Ascending aorta (tissue), 2 donors: ENCODE data around the gene MRFAP1L1. TPM values are rescaled to one million over a fixed set of nuclear protein-coding genes. Genes with fewer than 3 reads are reported as not detected.

Experiments
- DNase-seq, 2 donors: peaks; one replicate each; pipeline ENCODE4 v3.0.0-alpha.2; 2019; ENCODE audit warnings: low spot score in 2 of 2
- H3K27ac ChIP-seq, 2 donors: fragments of 200-600 bp; sonication (generic); one replicate each; pipeline ENCODE4 v1.5.1; 2016 to 2017; ENCODE audit warnings: mild to moderate bottlenecking in 1 of 2
- H3K27me3 ChIP-seq: fragments of 200-600 bp; sonication (generic); one replicate; pipeline ENCODE4 v1.5.1; 2017
- H3K36me3 ChIP-seq, 2 donors: fragments of 200-600 bp; sonication (generic); one replicate each; pipeline ENCODE4 v1.5.1; 2016
- H3K4me1 ChIP-seq, 2 donors: fragments of 200-600 bp; sonication (generic); one replicate each; pipeline ENCODE4 v1.5.1; 2016 to 2017; ENCODE audit warnings: mild to moderate bottlenecking in 1 of 2
- H3K4me3 ChIP-seq, 2 donors: fragments of 200-600 bp; sonication (generic); one replicate each; pipeline ENCODE4 v1.5.1; 2016 to 2017; ENCODE audit warnings: mild to moderate bottlenecking in 1 of 2
- H3K9me3 ChIP-seq, 2 donors: fragments of 200-600 bp; sonication (generic); one replicate each; pipeline ENCODE4 v1.5.1; 2016
- intact Hi-C: fragments of 100-400 bp; cut with DNase I; formaldehyde crosslinking; loops from one replicate; pipeline ENCODE4 v1.15.1; 2023
- total RNA-seq: library from RNA; depleted of rRNA; stranded (reverse); fragments of >200 nt; gene quantifications from one replicate; pipeline ENCODE4 v1.1.0, GENCODE V29; 2016
- TF ChIP-seq, protein P1 (sequence below), 3 experiments: fragments of 200-600 bp in 2 of 3; fragments of 450-650 bp in 1 of 3; sonication (generic) in 2 of 3; IDR thresholded peaks; one replicate each; pipeline ENCODE4 v1.5.1; 2016 to 2019; ENCODE audit warnings: antibody characterized with exemption in 3 of 3, mild to moderate bottlenecking in 1 of 3, moderate library complexity in 1 of 3

MRFAP1L1 gene
- total RNA-seq, 1 donor from 2014 or later, result 34.1 TPM

DNA sequence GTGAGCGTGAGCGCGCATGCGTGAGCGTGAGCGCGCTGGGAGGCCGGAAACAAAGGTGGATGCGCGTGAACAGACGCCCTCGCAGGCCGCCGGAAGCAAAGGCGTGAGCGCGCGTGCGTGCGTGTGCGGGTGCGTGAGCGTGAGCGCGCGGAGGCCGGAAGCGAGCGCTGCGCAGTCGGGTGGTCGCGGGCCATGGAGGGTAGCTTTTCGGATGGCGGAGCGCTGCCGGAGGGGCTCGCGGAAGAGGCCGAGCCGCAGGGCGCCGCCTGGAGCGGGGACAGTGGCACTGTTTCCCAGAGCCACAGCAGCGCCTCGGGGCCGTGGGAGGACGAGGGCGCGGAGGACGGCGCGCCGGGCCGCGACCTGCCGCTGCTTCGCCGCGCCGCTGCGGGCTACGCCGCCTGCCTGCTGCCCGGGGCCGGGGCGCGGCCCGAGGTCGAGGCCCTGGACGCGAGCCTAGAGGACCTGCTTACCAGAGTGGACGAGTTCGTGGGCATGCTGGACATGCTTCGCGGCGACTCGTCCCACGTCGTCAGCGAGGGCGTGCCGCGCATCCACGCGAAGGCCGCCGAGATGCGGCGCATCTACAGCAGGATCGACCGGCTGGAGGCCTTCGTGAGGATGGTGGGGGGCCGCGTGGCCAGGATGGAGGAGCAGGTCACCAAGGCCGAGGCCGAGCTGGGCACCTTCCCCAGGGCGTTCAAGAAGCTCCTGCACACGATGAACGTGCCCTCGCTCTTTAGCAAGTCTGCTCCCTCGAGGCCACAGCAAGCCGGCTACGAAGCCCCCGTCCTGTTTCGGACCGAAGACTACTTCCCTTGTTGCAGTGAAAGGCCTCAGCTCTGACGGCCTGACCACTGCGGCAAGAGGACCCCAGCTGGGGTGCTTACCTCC is 6.6 kb upstream of the MRFAP1L1 start, which contains the start of gene BLOC1S4:
Gene BLOC1S4 (plus strand): TSS at position 157 of the 894 bp plus-strand sequence. CDS start 36 bp downstream, at position 193.
- no peaks in the 10 kb centered on the region for H3K9me3 ChIP-seq
- H3K4me1 ChIP-seq, result peaks cover 4 to 14% of the 10 kb centered on the region in 2 donors
- peak; percentile 36 to 91 for DNase-seq
- TF ChIP-seq, protein P1, sequence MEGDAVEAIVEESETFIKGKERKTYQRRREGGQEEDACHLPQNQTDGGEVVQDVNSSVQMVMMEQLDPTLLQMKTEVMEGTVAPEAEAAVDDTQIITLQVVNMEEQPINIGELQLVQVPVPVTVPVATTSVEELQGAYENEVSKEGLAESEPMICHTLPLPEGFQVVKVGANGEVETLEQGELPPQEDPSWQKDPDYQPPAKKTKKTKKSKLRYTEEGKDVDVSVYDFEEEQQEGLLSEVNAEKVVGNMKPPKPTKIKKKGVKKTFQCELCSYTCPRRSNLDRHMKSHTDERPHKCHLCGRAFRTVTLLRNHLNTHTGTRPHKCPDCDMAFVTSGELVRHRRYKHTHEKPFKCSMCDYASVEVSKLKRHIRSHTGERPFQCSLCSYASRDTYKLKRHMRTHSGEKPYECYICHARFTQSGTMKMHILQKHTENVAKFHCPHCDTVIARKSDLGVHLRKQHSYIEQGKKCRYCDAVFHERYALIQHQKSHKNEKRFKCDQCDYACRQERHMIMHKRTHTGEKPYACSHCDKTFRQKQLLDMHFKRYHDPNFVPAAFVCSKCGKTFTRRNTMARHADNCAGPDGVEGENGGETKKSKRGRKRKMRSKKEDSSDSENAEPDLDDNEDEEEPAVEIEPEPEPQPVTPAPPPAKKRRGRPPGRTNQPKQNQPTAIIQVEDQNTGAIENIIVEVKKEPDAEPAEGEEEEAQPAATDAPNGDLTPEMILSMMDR (IDR thresholded peaks at IDR 0.05), result peak; percentile 21 to 31 (median 23)
- H3K27ac ChIP-seq, result peak within 1 kb of the TSS; percentile 88 to 95
- H3K27me3 ChIP-seq, result no peaks in the 10 kb centered on the region
- peak within 1 kb of the TSS; percentile 87 to 98 for H3K4me3 ChIP-seq
- H3K36me3 ChIP-seq, result no peaks in the 10 kb centered on the region
- intact Hi-C loops, result loop anchor here (1.0 to 5.0 kb wide), 5 partner anchors 67 to 351 kb away; partner anchors contain the start of genes GRPEL1, MRFAP1 and TADA2B

DNA sequence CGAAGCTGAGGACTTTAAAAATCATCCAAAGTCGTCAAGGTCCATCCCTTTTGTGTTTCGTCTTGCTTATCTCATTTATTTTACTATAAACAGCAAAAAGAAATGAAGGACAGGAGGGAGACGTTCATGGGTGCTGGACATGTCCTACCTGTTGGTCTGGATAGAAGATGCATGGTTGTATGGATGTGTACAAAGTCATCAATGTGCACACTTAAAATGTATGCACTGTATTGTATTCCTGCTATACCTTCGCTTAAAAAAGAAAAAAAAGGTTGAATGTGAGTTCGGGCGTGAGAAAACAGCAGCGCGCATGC is 6.0 kb upstream of the MRFAP1L1 start:
- H3K36me3 ChIP-seq, result no peaks in the 10 kb centered on the region
- TF ChIP-seq, protein P1 (IDR thresholded peaks at IDR 0.05), result no peak
- no peak for DNase-seq
- H3K9me3 ChIP-seq, result no peaks in the 10 kb centered on the region
- peak overlapping the region; percentile 88 to 95 for H3K27ac ChIP-seq
- intact Hi-C loops, result loop anchor here (1.0 to 5.0 kb wide), 5 partner anchors 68 to 352 kb away; partner anchors contain the start of genes GRPEL1, MRFAP1 and TADA2B
- peak overlapping the region; percentile 87 to 98 for H3K4me3 ChIP-seq
- no peaks in the 10 kb centered on the region for H3K27me3 ChIP-seq
- H3K4me1 ChIP-seq, result peaks cover 4 to 14% of the 10 kb centered on the region in 2 donors

DNA sequence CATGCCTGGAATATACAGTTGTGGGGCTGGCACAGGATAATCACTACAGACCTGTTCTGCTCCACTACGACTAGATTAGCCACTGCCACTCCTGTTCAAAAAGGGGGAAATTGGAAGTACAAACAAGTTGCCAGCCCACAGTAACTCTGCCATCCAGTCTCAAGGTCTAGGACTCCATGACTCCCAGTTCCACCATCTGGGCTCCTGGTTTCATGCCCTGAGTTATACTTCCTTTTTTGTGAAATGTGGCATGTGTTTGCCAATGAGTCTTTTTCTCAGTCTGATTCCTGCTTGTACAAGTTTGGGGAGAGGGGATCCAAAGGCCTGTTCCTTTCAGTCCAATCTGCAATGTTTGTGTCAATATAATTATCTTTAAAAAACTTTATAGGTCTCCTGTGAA is 5.3 kb upstream of the MRFAP1L1 start:
- no peaks in the 10 kb centered on the region for H3K9me3 ChIP-seq
- H3K4me3 ChIP-seq, result no peak overlapping the region
- peaks cover 4 to 18% of the 10 kb centered on the region in 2 donors for H3K4me1 ChIP-seq
- H3K27me3 ChIP-seq, result no peaks in the 10 kb centered on the region
- no peak for DNase-seq
- no peaks in the 10 kb centered on the region for H3K36me3 ChIP-seq
- TF ChIP-seq, protein P1 (IDR thresholded peaks at IDR 0.05), result no peak
- intact Hi-C loops, result loop anchor here (5.0 kb wide), 2 partner anchors 327 to 352 kb away; partner anchors contain the start of genes GRPEL1 and TADA2B
- peak overlapping the region in 1 of 2 donors; percentile 88 for H3K27ac ChIP-seq

DNA sequence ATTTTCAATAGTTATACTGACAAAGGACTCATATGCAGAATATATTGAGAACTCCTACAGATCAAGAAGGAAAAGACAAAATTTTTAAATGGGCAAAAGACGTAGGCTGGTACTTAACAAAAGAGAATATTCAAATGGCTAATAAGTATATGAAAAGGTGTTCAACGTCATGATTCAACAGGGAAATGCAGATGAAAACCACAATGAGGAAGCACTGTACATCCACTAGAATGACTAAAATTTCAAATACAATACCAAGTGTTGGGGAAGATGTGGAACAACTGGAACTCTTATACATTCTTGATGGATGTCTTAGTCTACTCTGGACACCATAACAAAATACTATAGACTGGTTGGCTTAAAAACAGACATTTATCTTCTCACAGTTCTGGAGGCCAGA is 1.3 kb upstream of the MRFAP1L1 start:
- H3K9me3 ChIP-seq, result no peaks in the 10 kb centered on the region
- no peak overlapping the region for H3K4me3 ChIP-seq
- no peaks in the 10 kb centered on the region for H3K27me3 ChIP-seq
- no peak overlapping the region for H3K27ac ChIP-seq
- TF ChIP-seq, protein P1 (IDR thresholded peaks at IDR 0.05), result no peak
- H3K36me3 ChIP-seq, result no peaks in the 10 kb centered on the region
- intact Hi-C loops, result no loop called here
- peaks cover 4 to 28% of the 10 kb centered on the region in 2 donors for H3K4me1 ChIP-seq
- no peak for DNase-seq

DNA sequence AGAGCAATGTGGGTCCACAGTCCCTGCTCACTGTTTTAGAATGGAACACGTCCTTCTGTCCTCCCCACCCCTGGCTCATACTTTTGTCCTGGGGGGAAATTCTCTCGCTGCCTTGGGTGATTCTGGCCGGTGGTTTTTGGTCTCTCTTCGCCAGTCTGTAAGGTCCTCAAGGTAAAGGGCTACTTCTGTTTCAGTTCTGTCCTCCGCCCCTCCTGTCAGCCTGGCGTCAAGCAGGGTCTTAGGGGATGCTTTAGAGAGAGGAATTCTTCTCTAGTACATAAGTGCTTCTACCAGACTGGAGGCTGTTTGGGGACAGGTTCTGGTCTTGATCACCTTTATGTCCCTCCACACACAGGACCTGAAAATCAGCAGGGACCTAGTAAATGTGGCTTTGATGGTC is 617 bp upstream of the MRFAP1L1 start:
- H3K36me3 ChIP-seq, result peaks cover 0 to 6% of the 10 kb centered on the region in 2 donors
- peak overlapping the region; percentile 92 to 99 for H3K4me3 ChIP-seq
- TF ChIP-seq, protein P1 (IDR thresholded peaks at IDR 0.05), result no peak
- H3K27ac ChIP-seq, result peak overlapping the region; percentile 83 to 85
- intact Hi-C loops, result no loop called here
- no peaks in the 10 kb centered on the region for H3K27me3 ChIP-seq
- peaks cover 0 to 28% of the 10 kb centered on the region in 2 donors for H3K4me1 ChIP-seq
- DNase-seq, result no peak
- no peaks in the 10 kb centered on the region for H3K9me3 ChIP-seq
